GM18873 (cell line): ENCODE data around the gene BCL3.
"Not testable (repeated sequence)": the region's sequence is repeated elsewhere in the genome, so short reads cannot be mapped to it uniquely, and the experiment has no call there.

Experiments
- ATAC-seq: cut with Tn5 transposase; IDR thresholded peaks from one replicate; pipeline ENCODE4 v1.9.1; 2021; ENCODE audit warnings: mild to moderate bottlenecking, moderate library complexity, moderate number of reproducible peaks; ENCODE audit not compliant: unreplicated experiment, low FRiP score

BCL3 gene

GRCh38 chr19:44748426-44749254, at the start of gene BCL3:
TSS of gene BCL3 (plus strand) at chr19:44748708. CDS start at chr19:44748791, 83 bp downstream.
- no peak for ATAC-seq

- no peak for ATAC-seq
Observed at GRCh38 chr19:44700547-44700946, 48.0 kb upstream of the BCL3 start.

GRCh38 chr19:44701228-44701627, 47.3 kb upstream of the BCL3 start:
- no peak for ATAC-seq

- ATAC-seq, result no peak
Observed at GRCh38 chr19:44702551-44703176, 45.8 kb upstream of the BCL3 start.

GRCh38 chr19:44703336-44704078, 45.0 kb upstream of the BCL3 start:
- no peak for ATAC-seq

GRCh38 chr19:44704982-44705381, 43.5 kb upstream of the BCL3 start:
- ATAC-seq, result no peak

GRCh38 chr19:44705502-44706010, 43.0 kb upstream of the BCL3 start:
- no peak for ATAC-seq

- no peak for ATAC-seq
Observed at GRCh38 chr19:44706506-44707236, 41.8 kb upstream of the BCL3 start.

- ATAC-seq, result no peak
Observed at GRCh38 chr19:44707794-44708193, 40.7 kb upstream of the BCL3 start.

GRCh38 chr19:44708940-44709339, 39.6 kb upstream of the BCL3 start:
- no peak for ATAC-seq

GRCh38 chr19:44709434-44710266, 38.9 kb upstream of the BCL3 start:
- ATAC-seq, result not testable (repeated sequence)

- no peak for ATAC-seq
Observed at GRCh38 chr19:44710483-44710882, 38.0 kb upstream of the BCL3 start.

GRCh38 chr19:44712864-44713515, 35.5 kb upstream of the BCL3 start:
- ATAC-seq, result no peak

- ATAC-seq, result no peak
Observed at GRCh38 chr19:44714597-44715169, 33.8 kb upstream of the BCL3 start.

GRCh38 chr19:44717603-44718002, 30.9 kb upstream of the BCL3 start:
- ATAC-seq, result no peak

- no peak for ATAC-seq
Observed at GRCh38 chr19:44718441-44719261, 29.9 kb upstream of the BCL3 start.

GRCh38 chr19:44719262-44719701, 29.2 kb upstream of the BCL3 start:
- ATAC-seq, result no peak

GRCh38 chr19:44720396-44720795, 28.1 kb upstream of the BCL3 start:
- ATAC-seq, result not testable (repeated sequence)
